IPS DF 6.9 (cell line): ENCODE results near the gene ANAPC7.
A peak's percentile ranks its signal among the peaks of the same experiment; 100 is the strongest.
"Not testable (repeated sequence)": the region's sequence is repeated elsewhere in the genome, so short reads cannot be mapped to it uniquely, and the experiment has no call there.

Experiments used
- DNase-seq: peaks from one replicate; pipeline ENCODE4 v3.0.0-alpha.2; 2013; ENCODE audit warnings: low read depth, low spot score
- H3K27ac ChIP-seq: one replicate; pipeline ENCODE4 v1.5.1; 2013; ENCODE audit warnings: low read length, control low read depth
- H3K27me3 ChIP-seq: 2 replicates; pipeline ENCODE4 v1.6.1; 2013; ENCODE audit warnings: mild to moderate bottlenecking, low read length; ENCODE audit not compliant: control insufficient read depth, insufficient read depth
- H3K36me3 ChIP-seq: 2 replicates; pipeline ENCODE4 v1.6.1; 2013; ENCODE audit warnings: low read length; ENCODE audit not compliant: control insufficient read depth, insufficient read depth
- H3K4me1 ChIP-seq: 2 replicates; pipeline ENCODE4 v1.6.1; 2013; ENCODE audit warnings: low read length; ENCODE audit not compliant: control insufficient read depth, insufficient read depth
- H3K4me3 ChIP-seq: 2 replicates; pipeline ENCODE4 v1.5.1; 2013; ENCODE audit warnings: mild to moderate bottlenecking, low read length
- H3K9me3 ChIP-seq: 2 replicates; pipeline ENCODE4 v1.6.1; 2013; ENCODE audit warnings: low read length, inconsistent platforms; ENCODE audit not compliant: control insufficient read depth, insufficient read depth
- WGBS: extraction: QIAGEN DNeasy Blood & Tissue Kit; methylation state at CpG from one replicate; pipeline ENCODE4 v1.1.7; 2013; ENCODE audit warnings: mixed read lengths, missing lambda C conversion rate; ENCODE audit not compliant: insufficient read length, insufficient coverage; 5-methylcytosine and 5-hydroxymethylcytosine counted together

The ANAPC7 gene

DNA sequence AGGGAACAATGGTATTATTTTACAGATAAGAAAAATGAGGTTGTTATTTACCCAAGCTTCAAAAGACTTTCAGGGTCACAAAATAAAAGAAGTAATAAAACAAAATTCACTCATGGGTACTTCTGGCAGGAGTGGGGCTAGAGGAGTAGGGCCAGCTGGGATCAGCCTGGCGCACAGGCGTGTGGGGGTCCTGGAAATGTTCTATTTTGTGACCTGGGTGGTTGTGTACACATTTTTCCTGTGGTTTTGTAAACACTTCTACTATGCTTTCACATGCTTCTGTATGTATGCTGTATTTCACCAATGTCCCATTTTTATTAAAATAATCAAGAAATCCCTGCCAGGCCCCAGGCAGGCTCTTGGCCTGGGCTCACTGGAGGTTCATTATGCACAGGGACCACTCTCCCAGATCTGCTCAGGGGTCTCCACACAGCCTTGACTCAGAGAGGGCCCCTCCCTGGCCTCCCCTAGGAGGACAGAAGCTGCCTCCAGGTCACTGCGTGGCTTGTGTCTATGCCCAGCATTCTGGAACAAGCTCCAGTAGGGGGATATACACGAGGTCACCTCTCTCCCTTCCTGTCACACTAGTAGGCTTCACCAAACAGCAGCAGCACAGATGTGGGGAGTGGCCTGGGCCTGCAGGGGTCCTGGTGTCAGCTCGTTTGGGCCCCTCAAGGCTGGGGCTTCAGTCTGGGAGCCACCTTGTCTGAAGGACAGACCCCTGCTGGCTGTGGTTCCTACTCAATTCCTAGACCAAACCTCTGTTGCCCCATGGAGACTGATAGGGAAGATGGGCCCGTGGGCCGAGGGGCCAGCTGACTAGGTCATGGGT lies 37.8 kb downstream of the ANAPC7 start:
- Histone ChIP-seq H3K4me1 (no peaks in the 10 kb centered on the region; the same call in 1 of the 2 replicates), H3K9me3 (no peaks in the 10 kb centered on the region), H3K4me3 (no peak overlapping the region), H3K27me3 (no peaks in the 10 kb centered on the region), H3K27ac (no peak overlapping the region), H3K36me3 (peaks cover 2% of the 10 kb centered on the region; the same call in 1 of the 2 replicates)
- no peak for DNase-seq
- WGBS: no CpG with 5 or more reads among the region's 7 CpGs

DNA sequence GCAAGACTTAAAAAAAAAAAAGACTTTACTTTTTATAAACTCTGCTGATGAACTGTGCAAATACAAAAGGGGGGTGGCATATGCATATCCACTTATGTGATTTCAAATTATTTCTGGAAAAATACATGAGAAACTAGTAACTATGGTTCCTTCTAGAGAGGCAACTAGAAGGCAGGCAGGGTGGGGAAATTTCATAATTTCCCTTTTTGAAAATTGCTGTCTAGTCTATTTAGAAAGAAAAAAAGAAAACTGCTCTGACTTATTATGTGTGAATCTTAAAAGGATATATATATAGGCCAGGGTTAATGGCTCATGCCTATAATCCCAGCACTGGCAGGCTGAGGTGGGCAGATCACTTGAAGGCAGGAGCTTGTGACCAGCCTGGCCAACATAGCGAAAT lies 42.3 kb downstream of the ANAPC7 start:
- no peak overlapping the region for H3K4me3 ChIP-seq
- no peaks in the 10 kb centered on the region for H3K27me3 ChIP-seq
- no peaks in the 10 kb centered on the region for H3K36me3 ChIP-seq
- H3K9me3 ChIP-seq: no peaks in the 10 kb centered on the region
- DNase-seq: no peak
- no CpG with 5 or more reads among the region's 1 CpG for WGBS
- H3K4me1 ChIP-seq: no peaks in the 10 kb centered on the region
- H3K27ac ChIP-seq: no peak overlapping the region

DNA sequence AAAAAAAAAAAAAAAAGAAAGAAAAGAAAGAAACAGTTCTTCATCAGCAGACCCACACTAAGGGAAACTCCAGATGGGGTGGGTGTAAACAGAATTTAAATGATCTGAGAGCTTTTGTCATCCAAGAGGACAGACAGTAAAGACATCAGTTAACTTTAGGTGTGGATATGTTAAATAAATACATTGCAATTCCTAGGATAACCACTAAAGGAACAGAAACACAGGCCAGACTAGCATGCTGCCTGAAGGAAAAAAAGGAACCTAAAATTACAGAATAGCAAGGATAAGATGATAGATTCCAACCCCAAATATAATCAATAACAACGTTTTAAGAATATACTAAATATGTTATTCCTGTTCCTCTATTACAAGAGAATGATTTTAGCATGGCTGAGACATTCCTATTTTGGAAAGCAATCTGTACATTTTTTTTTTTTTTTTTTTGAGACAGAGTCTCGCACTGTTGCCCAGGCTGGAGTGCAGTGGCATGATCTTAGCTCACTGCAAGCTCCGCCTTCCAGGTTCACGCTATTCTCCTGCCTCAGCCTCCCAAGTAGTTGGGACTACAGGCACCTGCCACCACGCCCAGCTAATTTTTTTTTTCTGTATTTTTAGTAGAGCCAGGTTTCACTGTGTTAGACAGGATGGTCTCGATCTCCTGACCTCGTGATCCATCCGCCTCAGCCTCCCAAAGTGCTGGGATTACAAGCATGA lies 45.0 kb downstream of the ANAPC7 start:
- no CpG with 5 or more reads among the region's 8 CpGs for WGBS
- DNase-seq, H3K36me3 ChIP-seq, H3K4me3 ChIP-seq, H3K9me3 ChIP-seq, H3K27ac ChIP-seq, H3K4me1 ChIP-seq, H3K27me3 ChIP-seq: not testable (repeated sequence)

DNA sequence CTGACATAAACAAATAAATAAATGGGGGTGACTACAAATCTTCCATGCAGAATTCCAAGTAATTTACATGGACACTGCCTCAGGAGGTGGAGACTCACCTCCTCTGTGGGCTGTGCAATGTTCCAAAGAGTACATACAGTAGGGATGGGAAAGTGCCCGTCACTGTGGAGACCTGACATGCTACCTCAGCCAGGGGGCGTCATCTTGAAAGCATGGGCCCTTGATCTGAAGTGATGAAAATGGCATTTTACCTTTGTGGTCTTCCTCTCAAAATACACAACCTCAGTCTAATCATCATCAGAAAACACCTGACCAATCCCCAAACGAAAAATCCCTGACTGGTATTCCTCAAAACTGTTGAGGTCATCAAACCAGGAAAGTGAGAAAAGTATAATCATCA lies 48.4 kb downstream of the ANAPC7 start:
- Histone ChIP-seq H3K4me1 (no peaks in the 10 kb centered on the region), H3K36me3 (no peaks in the 10 kb centered on the region), H3K4me3 (no peak overlapping the region), H3K27ac (no peak overlapping the region), H3K9me3 (no peaks in the 10 kb centered on the region), H3K27me3 (no peaks in the 10 kb centered on the region)
- DNase-seq: peak; percentile 37
- WGBS: no CpG with 5 or more reads among the region's 3 CpGs

DNA sequence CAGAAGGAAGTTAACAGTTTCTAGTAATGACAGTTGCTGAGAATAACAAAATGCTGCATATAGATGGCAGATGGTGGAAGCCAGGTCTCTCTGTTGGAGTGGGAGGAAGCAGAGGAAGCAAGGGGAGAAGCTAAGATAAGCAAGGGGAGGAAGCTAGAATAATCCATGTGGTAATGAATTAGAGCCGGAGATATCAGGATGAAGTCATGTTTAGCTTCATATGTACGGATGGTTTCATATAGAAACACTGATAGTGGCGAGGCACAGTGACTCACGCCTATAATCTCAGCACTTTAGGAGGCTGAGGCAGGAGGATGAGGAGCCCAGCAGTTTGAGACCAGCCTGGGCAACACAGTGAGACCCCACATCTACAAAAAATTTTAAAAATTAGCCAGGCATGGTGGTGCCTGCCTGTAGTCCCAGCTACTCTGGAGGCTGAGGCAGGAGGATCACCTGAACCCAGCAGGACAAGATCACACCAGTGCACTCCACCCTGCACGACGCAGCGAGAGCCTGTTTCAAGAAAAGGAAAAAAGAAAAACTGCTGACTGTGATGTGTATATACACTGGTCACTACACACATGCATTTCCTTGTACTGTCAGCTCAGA lies 49.2 kb downstream of the ANAPC7 start:
- Histone ChIP-seq H3K4me3 (no peak overlapping the region), H3K36me3 (peaks cover 4% of the 10 kb centered on the region), H3K4me1 (no peaks in the 10 kb centered on the region), H3K27ac (no peak overlapping the region), H3K27me3 (no peaks in the 10 kb centered on the region), H3K9me3 (no peaks in the 10 kb centered on the region)
- DNase-seq: no peak
- WGBS: no CpG with 5 or more reads among the region's 7 CpGs

DNA sequence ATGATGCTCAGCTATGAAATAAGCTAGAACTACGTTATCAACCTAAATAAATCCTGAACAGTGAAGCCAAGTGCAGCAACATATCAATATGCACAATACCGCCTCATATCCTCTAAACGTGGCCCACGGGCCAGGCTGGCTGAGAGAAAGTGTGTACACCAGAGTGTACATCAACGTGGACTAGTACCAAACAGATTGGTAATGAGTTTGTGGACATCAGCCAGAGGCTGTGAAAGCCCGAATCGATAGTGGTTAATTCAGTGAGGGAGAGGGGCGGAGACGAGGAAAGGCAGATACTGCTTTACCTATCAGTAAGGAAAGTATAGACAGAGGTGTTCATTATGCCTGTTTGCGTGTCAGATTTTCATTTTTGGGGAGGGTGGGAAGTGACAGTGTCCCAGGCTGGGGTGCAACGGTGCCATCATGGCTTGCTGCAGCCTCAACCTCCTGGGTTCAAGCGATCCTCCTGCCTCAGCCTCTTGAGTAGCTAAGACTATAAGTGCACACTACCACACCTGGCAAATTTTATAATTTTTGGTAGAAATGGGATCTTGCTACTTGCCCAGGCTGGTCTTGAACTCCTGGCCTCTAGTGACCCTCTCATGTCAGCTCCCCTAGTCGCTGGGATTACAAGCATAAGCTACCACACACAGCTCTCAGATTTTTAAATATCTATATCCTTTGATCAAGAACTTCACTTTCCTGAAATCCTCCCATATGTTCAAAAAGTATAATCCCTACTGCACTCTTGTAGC lies 50.1 kb downstream of the ANAPC7 start:
- Histone ChIP-seq H3K9me3 (no peaks in the 10 kb centered on the region), H3K4me3 (no peak overlapping the region), H3K36me3 (peaks cover 13% of the 10 kb centered on the region), H3K27me3 (no peaks in the 10 kb centered on the region), H3K4me1 (no peaks in the 10 kb centered on the region), H3K27ac (no peak overlapping the region)
- DNase-seq: no peak
- no CpG with 5 or more reads among the region's 13 CpGs for WGBS

DNA sequence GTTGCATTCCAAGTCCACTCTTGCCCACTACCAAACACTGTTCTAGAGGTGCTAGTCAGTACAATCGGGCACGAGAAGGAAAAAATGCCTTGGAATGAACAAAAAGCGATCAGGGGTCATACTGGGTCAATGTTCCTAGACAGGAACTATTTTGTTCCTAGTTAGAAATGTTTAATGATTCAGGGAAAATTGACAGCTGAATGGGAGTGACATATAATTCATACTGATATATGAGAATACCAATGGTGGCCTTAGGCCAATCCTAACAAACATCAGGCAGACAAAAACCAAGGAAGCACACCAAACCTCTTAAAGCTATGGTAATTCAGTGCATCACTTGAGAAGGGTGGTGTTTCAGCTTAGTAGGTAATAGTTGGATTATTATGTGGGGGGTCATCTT lies 51.1 kb downstream of the ANAPC7 start:
- H3K27me3 ChIP-seq: no peaks in the 10 kb centered on the region
- H3K4me1 ChIP-seq: no peaks in the 10 kb centered on the region
- no peak overlapping the region for H3K27ac ChIP-seq
- DNase-seq: no peak
- no CpG with 5 or more reads among the region's 3 CpGs for WGBS
- no peak overlapping the region for H3K4me3 ChIP-seq
- H3K9me3 ChIP-seq: no peaks in the 10 kb centered on the region
- peaks cover 20% of the 10 kb centered on the region for H3K36me3 ChIP-seq

DNA sequence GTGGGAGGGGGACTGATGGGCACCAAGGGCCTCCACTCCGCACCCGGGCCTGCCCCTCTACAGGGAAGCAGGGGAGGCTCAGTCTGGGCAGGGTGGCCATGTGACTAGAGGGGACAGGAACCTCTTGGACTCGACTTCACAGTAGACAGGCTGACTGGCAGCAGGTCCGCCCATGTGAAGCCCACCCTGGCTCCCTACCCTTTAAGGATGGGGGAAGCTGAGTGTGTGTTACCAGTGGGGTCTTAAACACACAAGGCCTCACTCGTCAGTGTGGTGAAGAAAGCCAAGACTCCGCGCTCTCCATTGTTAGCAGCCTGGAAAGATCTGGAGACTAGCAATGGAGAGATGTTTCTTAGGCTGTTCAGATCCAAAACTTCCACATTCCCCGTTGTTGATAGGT lies 52.4 kb downstream of the ANAPC7 start:
- Histone ChIP-seq H3K4me1 (no peaks in the 10 kb centered on the region), H3K36me3 (peaks cover 24% of the 10 kb centered on the region), H3K9me3 (no peaks in the 10 kb centered on the region), H3K4me3 (no peak overlapping the region), H3K27me3 (no peaks in the 10 kb centered on the region), H3K27ac (no peak overlapping the region)
- WGBS: no CpG with 5 or more reads among the region's 8 CpGs
- DNase-seq: no peak

DNA sequence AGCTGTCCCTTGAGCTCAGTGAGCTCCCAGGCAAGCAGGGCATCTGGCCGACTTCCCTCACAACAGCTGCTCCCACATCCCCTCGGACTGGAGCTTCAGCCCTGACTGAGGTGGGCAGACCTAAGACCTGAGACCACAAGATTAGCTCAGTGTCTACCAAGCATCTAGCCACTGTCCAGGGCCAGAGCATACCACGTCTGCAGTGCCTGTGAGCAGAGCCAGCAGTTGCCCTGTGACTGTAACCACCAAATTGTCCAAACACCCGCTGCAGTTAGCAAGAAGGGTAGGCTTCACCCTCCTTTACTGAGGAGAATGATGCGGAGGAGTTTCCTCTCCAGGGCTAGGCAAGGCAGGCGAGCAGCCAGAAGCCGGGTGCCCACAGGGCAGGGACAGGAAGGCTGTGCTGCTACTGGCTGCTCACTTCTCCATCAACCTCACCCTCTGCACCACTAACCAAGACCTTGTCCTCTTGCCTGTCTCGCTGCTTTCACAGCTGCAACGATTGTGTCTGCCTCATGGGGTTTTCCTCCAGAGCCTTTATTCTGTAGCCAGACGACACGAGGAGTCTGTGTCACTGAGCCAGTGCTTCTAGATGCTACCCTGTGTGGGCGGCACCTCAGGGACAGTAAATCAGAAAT lies 53.9 kb downstream of the ANAPC7 start:
- Histone ChIP-seq H3K4me1 (no peaks in the 10 kb centered on the region), H3K27ac (no peak overlapping the region), H3K9me3 (no peaks in the 10 kb centered on the region), H3K4me3 (no peak overlapping the region), H3K36me3 (peaks cover 31% of the 10 kb centered on the region), H3K27me3 (no peaks in the 10 kb centered on the region)
- DNase-seq: no peak
- WGBS: no CpG with 5 or more reads among the region's 12 CpGs

DNA sequence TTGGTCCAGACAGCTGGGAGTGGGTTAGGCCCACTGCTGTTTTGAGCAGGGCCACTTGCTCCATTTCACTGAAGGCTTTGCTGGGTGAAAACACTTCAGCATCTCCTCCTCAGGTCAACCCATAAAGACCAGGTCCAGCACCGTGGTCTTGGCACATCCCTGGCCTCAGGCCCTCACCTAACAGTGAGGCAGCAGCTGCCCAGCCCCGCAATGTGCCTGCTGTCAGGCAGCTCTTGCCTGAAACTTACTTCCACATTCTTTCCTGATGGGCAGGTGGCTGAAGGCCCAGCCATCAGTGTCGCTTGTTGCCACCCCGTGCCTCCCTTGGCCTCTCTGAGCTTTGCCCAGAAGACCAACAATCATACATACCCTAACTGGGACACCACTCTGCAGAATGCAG lies 54.4 kb downstream of the ANAPC7 start:
- H3K9me3 ChIP-seq: no peaks in the 10 kb centered on the region
- no peak for DNase-seq
- WGBS: no CpG with 5 or more reads among the region's 4 CpGs
- H3K4me1 ChIP-seq: no peaks in the 10 kb centered on the region
- no peak overlapping the region for H3K27ac ChIP-seq
- no peaks in the 10 kb centered on the region for H3K27me3 ChIP-seq
- no peak overlapping the region for H3K4me3 ChIP-seq
- peaks cover 36% of the 10 kb centered on the region for H3K36me3 ChIP-seq
